ENCODE data around the gene ORAI3. TPM values are rescaled to one million over a fixed set of nuclear protein-coding genes. Genes with fewer than 3 reads are reported as not detected.

The ORAI3 gene
- total and polyA plus RNA-seq, 2 of the 13 experiments (the other 11 are each of a cell fraction or from before 2014, with no cell fraction given): 11.4 to 32.0 TPM

DNA sequence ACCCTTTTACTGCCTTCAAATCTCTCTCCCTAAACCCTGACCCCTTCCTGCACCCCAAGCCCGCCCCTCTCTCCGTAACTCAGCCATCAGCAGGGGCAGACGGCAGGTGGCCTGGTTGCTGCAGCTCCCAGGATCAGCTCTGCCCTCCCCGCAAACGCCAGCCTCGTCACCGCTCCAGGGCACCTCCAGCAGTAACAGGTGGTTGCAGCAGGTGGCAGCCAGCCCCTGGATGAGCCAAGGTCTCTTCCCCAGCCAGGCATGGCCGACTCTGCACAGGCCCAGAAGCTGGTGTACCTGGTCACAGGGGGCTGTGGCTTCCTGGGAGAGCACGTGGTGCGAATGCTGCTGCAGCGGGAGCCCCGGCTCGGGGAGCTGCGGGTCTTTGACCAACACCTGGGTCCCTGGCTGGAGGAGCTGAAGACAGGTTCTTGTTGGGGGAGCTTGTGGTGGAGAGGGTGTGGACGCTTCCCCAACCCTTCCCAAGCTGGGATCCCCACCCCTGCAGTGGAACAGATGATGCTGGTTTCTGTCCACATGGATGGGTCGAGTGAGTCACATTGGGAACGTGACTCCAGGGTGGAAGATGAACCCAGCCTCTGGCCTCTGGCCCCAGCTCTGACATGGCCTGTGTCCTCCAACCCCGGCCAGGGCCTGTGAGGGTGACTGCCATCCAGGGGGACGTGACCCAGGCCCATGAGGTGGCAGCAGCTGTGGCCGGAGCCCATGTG is 36.7 kb downstream of the ORAI3 start (continued):
- TF ChIP-seq, protein P1, sequence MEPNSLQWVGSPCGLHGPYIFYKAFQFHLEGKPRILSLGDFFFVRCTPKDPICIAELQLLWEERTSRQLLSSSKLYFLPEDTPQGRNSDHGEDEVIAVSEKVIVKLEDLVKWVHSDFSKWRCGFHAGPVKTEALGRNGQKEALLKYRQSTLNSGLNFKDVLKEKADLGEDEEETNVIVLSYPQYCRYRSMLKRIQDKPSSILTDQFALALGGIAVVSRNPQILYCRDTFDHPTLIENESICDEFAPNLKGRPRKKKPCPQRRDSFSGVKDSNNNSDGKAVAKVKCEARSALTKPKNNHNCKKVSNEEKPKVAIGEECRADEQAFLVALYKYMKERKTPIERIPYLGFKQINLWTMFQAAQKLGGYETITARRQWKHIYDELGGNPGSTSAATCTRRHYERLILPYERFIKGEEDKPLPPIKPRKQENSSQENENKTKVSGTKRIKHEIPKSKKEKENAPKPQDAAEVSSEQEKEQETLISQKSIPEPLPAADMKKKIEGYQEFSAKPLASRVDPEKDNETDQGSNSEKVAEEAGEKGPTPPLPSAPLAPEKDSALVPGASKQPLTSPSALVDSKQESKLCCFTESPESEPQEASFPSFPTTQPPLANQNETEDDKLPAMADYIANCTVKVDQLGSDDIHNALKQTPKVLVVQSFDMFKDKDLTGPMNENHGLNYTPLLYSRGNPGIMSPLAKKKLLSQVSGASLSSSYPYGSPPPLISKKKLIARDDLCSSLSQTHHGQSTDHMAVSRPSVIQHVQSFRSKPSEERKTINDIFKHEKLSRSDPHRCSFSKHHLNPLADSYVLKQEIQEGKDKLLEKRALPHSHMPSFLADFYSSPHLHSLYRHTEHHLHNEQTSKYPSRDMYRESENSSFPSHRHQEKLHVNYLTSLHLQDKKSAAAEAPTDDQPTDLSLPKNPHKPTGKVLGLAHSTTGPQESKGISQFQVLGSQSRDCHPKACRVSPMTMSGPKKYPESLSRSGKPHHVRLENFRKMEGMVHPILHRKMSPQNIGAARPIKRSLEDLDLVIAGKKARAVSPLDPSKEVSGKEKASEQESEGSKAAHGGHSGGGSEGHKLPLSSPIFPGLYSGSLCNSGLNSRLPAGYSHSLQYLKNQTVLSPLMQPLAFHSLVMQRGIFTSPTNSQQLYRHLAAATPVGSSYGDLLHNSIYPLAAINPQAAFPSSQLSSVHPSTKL (CRISPR knock-in tag; IDR thresholded peaks at IDR 0.05): 0 out of 2 replicates have a peak, but pooled peaks have one; percentile 5
- TF ChIP-seq, protein P2, sequence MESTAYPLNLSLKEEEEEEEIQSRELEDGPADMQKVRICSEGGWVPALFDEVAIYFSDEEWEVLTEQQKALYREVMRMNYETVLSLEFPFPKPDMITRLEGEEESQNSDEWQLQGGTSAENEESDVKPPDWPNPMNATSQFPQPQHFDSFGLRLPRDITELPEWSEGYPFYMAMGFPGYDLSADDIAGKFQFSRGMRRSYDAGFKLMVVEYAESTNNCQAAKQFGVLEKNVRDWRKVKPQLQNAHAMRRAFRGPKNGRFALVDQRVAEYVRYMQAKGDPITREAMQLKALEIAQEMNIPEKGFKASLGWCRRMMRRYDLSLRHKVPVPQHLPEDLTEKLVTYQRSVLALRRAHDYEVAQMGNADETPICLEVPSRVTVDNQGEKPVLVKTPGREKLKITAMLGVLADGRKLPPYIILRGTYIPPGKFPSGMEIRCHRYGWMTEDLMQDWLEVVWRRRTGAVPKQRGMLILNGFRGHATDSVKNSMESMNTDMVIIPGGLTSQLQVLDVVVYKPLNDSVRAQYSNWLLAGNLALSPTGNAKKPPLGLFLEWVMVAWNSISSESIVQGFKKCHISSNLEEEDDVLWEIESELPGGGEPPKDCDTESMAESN (CRISPR knock-in tag; conservative IDR thresholded peaks at IDR 0.05): peak; percentile 78; the same call in 1 of the 2 replicates
- TF ChIP-seq FOXK1 (CRISPR knock-in tag; IDR thresholded peaks at IDR 0.05; ENCODE audit: borderline replicate concordance, low read depth): no peak
- TF ChIP-seq SNAI1 (CRISPR knock-in tag; IDR thresholded peaks at IDR 0.05; ENCODE audit: borderline replicate concordance): no peak; the same call in 1 of the 2 replicates
- TF ChIP-seq, protein P3, sequence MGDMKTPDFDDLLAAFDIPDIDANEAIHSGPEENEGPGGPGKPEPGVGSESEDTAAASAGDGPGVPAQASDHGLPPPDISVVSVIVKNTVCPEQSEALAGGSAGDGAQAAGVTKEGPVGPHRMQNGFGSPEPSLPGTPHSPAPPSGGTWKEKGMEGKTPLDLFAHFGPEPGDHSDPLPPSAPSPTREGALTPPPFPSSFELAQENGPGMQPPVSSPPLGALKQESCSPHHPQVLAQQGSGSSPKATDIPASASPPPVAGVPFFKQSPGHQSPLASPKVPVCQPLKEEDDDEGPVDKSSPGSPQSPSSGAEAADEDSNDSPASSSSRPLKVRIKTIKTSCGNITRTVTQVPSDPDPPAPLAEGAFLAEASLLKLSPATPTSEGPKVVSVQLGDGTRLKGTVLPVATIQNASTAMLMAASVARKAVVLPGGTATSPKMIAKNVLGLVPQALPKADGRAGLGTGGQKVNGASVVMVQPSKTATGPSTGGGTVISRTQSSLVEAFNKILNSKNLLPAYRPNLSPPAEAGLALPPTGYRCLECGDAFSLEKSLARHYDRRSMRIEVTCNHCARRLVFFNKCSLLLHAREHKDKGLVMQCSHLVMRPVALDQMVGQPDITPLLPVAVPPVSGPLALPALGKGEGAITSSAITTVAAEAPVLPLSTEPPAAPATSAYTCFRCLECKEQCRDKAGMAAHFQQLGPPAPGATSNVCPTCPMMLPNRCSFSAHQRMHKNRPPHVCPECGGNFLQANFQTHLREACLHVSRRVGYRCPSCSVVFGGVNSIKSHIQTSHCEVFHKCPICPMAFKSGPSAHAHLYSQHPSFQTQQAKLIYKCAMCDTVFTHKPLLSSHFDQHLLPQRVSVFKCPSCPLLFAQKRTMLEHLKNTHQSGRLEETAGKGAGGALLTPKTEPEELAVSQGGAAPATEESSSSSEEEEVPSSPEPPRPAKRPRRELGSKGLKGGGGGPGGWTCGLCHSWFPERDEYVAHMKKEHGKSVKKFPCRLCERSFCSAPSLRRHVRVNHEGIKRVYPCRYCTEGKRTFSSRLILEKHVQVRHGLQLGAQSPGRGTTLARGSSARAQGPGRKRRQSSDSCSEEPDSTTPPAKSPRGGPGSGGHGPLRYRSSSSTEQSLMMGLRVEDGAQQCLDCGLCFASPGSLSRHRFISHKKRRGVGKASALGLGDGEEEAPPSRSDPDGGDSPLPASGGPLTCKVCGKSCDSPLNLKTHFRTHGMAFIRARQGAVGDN (CRISPR knock-in tag; IDR thresholded peaks at IDR 0.05): peak; percentile 99
- TF ChIP-seq MAFF (IDR thresholded peaks at IDR 0.05; ENCODE audit: low read depth, low read length): no peak
- peak; percentile 80; the same call in 1 of the 2 replicates for TF ChIP-seq ZZZ3 (CRISPR knock-in tag; IDR thresholded peaks at IDR 0.05; ENCODE audit: borderline replicate concordance)
- TF ChIP-seq SMYD3 (CRISPR knock-in tag; IDR thresholded peaks at IDR 0.05): peak; percentile 93; the same call in 1 of the 2 replicates
- TF ChIP-seq, protein P4, sequence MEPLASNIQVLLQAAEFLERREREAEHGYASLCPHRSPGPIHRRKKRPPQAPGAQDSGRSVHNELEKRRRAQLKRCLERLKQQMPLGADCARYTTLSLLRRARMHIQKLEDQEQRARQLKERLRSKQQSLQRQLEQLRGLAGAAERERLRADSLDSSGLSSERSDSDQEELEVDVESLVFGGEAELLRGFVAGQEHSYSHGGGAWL (CRISPR knock-in tag; IDR thresholded peaks at IDR 0.05): no peak
- TF ChIP-seq, protein P5, sequence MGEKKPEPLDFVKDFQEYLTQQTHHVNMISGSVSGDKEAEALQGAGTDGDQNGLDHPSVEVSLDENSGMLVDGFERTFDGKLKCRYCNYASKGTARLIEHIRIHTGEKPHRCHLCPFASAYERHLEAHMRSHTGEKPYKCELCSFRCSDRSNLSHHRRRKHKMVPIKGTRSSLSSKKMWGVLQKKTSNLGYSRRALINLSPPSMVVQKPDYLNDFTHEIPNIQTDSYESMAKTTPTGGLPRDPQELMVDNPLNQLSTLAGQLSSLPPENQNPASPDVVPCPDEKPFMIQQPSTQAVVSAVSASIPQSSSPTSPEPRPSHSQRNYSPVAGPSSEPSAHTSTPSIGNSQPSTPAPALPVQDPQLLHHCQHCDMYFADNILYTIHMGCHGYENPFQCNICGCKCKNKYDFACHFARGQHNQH (CRISPR knock-in tag; IDR thresholded peaks at IDR 0.05): peak; percentile 63
- peak; percentile 73 for TF ChIP-seq PCBP2 (optimal IDR thresholded peaks at IDR 0.05; ENCODE audit: low read depth, low read length, poor library complexity, severe bottlenecking)
- TF ChIP-seq, protein P6, sequence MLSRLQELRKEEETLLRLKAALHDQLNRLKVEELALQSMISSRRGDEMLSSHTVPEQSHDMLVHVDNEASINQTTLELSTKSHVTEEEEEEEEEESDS (CRISPR knock-in tag; IDR thresholded peaks at IDR 0.05; ENCODE audit: borderline replicate concordance): no peak
- TF ChIP-seq PHF5A (CRISPR knock-in tag; IDR thresholded peaks at IDR 0.05; ENCODE audit: low read depth, unreplicated experiment): no peak
- TF ChIP-seq ZBTB38 (CRISPR knock-in tag; IDR thresholded peaks at IDR 0.05): peak; percentile 35
